OCI-LY3 (cell line): ENCODE measurements around the gene DPYD.

ENCODE experiments used
- H2AFZ ChIP-seq: fragments of 200-600, 300-600 bp; shearing (Covaris generic); 2 replicates; pipeline ENCODE4 v1.6.0; 2014; ENCODE audit warnings: antibody characterized with exemption, low read depth, low read length
- H3K27ac ChIP-seq: fragments of 200-600, 300-600 bp; sonication (generic); 2 replicates; pipeline ENCODE4 v1.5.1; 2014; ENCODE audit warnings: mild to moderate bottlenecking, low read length, moderate library complexity, mixed read lengths
- H3K27me3 ChIP-seq: fragments of 200-600, 300-600 bp; sonication (generic); 2 replicates; pipeline ENCODE4 v1.6.1; 2014; ENCODE audit warnings: low read depth, low read length, mixed read lengths
- H3K36me3 ChIP-seq: fragments of 200-600, 300-600 bp; sonication (generic); replicated peaks from 2 replicates; pipeline ENCODE3; 2014; ENCODE audit warnings: low read depth, low read length, mixed read lengths
- H3K4me1 ChIP-seq: fragments of 300-600, 200-600 bp; sonication (generic); 2 replicates; pipeline ENCODE4 v1.6.1; 2014; ENCODE audit warnings: low read length, mixed read lengths
- H3K4me2 ChIP-seq: fragments of 200-600, 300-600 bp; sonication (generic); 2 replicates; pipeline ENCODE4 v1.6.1; 2014; ENCODE audit warnings: low read length, mixed read lengths
- H3K4me3 ChIP-seq: fragments of 300-600, 200-600 bp; sonication (generic); 2 replicates; pipeline ENCODE4 v1.5.1; 2014; ENCODE audit warnings: antibody characterized with exemption, mild to moderate bottlenecking, low read length, moderate library complexity
- H3K79me2 ChIP-seq: fragments of 300-600, 200-600 bp; shearing (Covaris generic); 2 replicates; pipeline ENCODE4 v1.6.1; 2014; ENCODE audit warnings: mild to moderate bottlenecking, low read length, mixed read lengths
- H3K9ac ChIP-seq: fragments of 300-600, 200-600 bp; shearing (Covaris generic); 2 replicates; pipeline ENCODE4 v1.6.0; 2014; ENCODE audit warnings: mild to moderate bottlenecking, low read length, moderate library complexity
- H3K9me3 ChIP-seq: fragments of 200-600, 300-600 bp; shearing (Covaris generic); 2 replicates; pipeline ENCODE4 v1.6.1; 2014; ENCODE audit warnings: low read length, mixed read lengths; ENCODE audit not compliant: insufficient read depth
- H4K20me1 ChIP-seq: fragments of 200-600, 300-600 bp; sonication (generic); 2 replicates; pipeline ENCODE4 v1.6.1; 2016; ENCODE audit warnings: low read length, mixed read lengths; ENCODE audit not compliant: insufficient read depth
- EZH2phosphoT487 ChIP-seq: fragments of 200-600 bp; shearing (Covaris generic); IDR thresholded peaks from 2 replicates; pipeline ENCODE4 v1.6.1; 2018; ENCODE audit warnings: antibody characterized with exemption, mixed run types, low read depth
- TF ChIP-seq, protein P1 (sequence below): fragments of 200-600, 300-600 bp; sonication (generic); IDR thresholded peaks from 2 replicates; pipeline ENCODE4 v1.5.1; 2014; ENCODE audit warnings: antibody characterized with exemption, low read length, low read depth

DPYD gene

DNA sequence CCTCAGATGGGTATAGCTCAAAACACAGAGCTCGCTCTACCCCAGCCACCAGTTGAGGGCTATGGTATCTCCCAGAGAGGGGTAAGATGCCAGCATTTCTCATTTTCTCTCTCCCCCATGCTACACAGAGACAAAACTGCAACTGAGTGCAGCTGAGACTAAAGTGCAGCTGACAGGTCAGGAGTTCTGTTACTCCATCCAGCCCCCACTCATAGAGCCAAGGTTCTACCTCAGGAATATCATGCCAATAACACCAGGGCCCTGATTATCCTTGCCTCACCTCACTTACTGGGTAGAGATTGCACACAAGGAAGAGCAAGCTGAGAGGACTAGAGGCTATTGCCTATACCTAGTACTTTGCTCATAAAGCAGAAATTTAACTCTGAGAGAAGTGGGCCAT is 34.6 kb downstream of the DPYD start:
- Histone ChIP-seq H3K27me3 (no peaks in the 10 kb centered on the region), H2AFZ (no peak overlapping the region), H3K4me1 (no peaks in the 10 kb centered on the region), H4K20me1 (no peaks in the 10 kb centered on the region), H3K4me3 (no peak overlapping the region), H3K9ac (no peak overlapping the region), H3K9me3 (no peaks in the 10 kb centered on the region), H3K36me3 (no peaks in the 10 kb centered on the region), H3K79me2 (no peaks in the 10 kb centered on the region), H3K27ac (no peak overlapping the region), H3K4me2 (no peak overlapping the region)
- TF ChIP-seq, protein P1, sequence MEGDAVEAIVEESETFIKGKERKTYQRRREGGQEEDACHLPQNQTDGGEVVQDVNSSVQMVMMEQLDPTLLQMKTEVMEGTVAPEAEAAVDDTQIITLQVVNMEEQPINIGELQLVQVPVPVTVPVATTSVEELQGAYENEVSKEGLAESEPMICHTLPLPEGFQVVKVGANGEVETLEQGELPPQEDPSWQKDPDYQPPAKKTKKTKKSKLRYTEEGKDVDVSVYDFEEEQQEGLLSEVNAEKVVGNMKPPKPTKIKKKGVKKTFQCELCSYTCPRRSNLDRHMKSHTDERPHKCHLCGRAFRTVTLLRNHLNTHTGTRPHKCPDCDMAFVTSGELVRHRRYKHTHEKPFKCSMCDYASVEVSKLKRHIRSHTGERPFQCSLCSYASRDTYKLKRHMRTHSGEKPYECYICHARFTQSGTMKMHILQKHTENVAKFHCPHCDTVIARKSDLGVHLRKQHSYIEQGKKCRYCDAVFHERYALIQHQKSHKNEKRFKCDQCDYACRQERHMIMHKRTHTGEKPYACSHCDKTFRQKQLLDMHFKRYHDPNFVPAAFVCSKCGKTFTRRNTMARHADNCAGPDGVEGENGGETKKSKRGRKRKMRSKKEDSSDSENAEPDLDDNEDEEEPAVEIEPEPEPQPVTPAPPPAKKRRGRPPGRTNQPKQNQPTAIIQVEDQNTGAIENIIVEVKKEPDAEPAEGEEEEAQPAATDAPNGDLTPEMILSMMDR: no peak
- TF ChIP-seq EZH2phosphoT487: no peak

DNA sequence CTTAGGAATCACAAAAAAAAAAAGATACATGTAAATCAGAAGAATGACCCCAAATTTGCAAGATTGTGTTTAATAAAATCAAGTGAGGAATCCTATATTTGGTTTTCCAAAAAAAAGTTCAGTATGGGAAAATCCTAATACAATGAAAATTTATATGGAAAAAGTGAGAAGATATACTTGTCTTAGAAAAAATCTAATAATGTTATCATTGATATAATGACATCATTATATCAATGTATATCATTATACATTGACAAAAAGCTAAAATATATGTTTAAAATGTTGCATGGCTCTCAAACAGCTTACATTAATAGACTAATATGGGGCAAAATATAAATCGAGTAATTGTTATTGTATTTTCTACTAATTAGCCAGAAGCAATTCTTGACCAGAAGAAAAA is 37.0 kb downstream of the DPYD start:
- Histone ChIP-seq H3K9me3 (no peaks in the 10 kb centered on the region), H3K27me3 (no peaks in the 10 kb centered on the region), H2AFZ (no peak overlapping the region), H3K9ac (no peak overlapping the region), H3K4me1 (no peaks in the 10 kb centered on the region), H3K27ac (no peak overlapping the region), H3K4me2 (no peak overlapping the region), H3K79me2 (no peaks in the 10 kb centered on the region), H3K4me3 (no peak overlapping the region), H4K20me1 (no peaks in the 10 kb centered on the region), H3K36me3 (no peaks in the 10 kb centered on the region)
- TF ChIP-seq EZH2phosphoT487: no peak
- TF ChIP-seq, protein P1: no peak

DNA sequence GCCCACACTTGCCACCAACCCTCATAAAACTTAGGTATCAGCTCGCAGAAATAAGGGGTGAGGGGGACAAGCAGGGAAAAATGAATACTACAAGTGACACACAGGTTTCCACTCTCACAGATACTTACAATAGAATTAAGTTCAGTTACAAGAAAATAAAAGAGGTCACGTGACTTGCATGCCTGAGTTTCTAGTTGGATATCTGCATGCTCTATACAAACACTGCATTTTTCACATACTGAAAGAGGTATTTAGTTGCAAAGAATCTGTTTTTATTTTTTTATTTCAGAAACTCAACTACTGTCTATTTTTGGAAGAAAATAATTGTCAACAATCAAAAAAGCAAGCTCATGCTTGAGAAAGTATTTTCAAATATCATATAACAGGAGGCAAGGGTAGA is 43.5 kb downstream of the DPYD start:
- no peak overlapping the region for H3K4me3 ChIP-seq
- H3K9me3 ChIP-seq: no peaks in the 10 kb centered on the region
- no peak overlapping the region for H3K9ac ChIP-seq
- no peak overlapping the region for H2AFZ ChIP-seq
- H3K79me2 ChIP-seq: no peaks in the 10 kb centered on the region
- TF ChIP-seq, protein P1: no peak
- TF ChIP-seq EZH2phosphoT487: no peak
- no peaks in the 10 kb centered on the region for H3K4me1 ChIP-seq
- H4K20me1 ChIP-seq: no peaks in the 10 kb centered on the region
- H3K36me3 ChIP-seq: no peaks in the 10 kb centered on the region
- no peak overlapping the region for H3K4me2 ChIP-seq
- no peaks in the 10 kb centered on the region for H3K27me3 ChIP-seq
- no peak overlapping the region for H3K27ac ChIP-seq

DNA sequence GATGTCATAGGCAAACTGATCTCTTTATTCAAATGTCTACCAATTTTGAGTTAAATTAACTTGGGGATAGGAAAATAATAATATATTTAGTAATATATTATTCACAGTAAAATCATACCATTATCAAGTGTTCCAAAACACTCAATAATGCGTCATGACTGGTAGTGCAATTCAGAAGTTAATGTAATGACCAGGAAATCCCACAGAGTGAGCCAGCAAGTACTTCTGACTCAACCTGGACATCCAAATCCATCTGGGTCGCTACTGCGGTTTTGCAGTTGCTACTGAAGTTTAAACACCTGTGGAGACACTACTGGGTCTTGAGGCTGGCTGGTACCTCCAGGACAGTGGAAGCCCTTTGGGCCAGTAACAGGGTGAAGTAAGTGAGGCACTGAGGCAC is 44.8 kb downstream of the DPYD start:
- Histone ChIP-seq H3K9me3 (no peaks in the 10 kb centered on the region), H4K20me1 (no peaks in the 10 kb centered on the region), H3K27me3 (no peaks in the 10 kb centered on the region), H3K4me1 (no peaks in the 10 kb centered on the region), H3K79me2 (no peaks in the 10 kb centered on the region), H3K36me3 (no peaks in the 10 kb centered on the region), H3K4me2 (no peak overlapping the region), H3K27ac (no peak overlapping the region), H3K9ac (no peak overlapping the region), H3K4me3 (no peak overlapping the region), H2AFZ (no peak overlapping the region)
- TF ChIP-seq EZH2phosphoT487: no peak
- TF ChIP-seq, protein P1: no peak
